ENCODE measurements around the gene ARHGAP33.
"Not testable (repeated sequence)": the region's sequence is repeated elsewhere in the genome, so short reads cannot be mapped to it uniquely, and the experiment has no call there.

ARHGAP33 gene

GRCh38 chr19:35756377-35757230 is 18.8 kb upstream of the ARHGAP33 start, which contains the start of gene HSPB6:
HSPB6 (minus strand) TSS chr19:35757029; CDS start chr19:35757008, 21 bp downstream.
- DNase-seq: no peak

GRCh38 chr19:35757231-35757748 is 18.1 kb upstream of the ARHGAP33 start:
- DNase-seq: no peak

- DNase-seq: peak; percentile 97
Observed at GRCh38 chr19:35757749-35758608, 17.4 kb upstream of the ARHGAP33 start, which contains the start of gene PROSER3. PROSER3 (plus strand) TSS chr19:35758176; CDS start chr19:35758216, 40 bp downstream.

GRCh38 chr19:35759697-35760096 is 15.7 kb upstream of the ARHGAP33 start:
- no peak for DNase-seq

GRCh38 chr19:35760711-35761349 is 14.5 kb upstream of the ARHGAP33 start:
- DNase-seq: no peak

GRCh38 chr19:35764432-35765315 is 10.7 kb upstream of the ARHGAP33 start:
- DNase-seq: no peak

- DNase-seq: no peak
Observed at GRCh38 chr19:35766571-35767104, 8.7 kb upstream of the ARHGAP33 start.

- DNase-seq: no peak
Observed at GRCh38 chr19:35767288-35768081, 7.9 kb upstream of the ARHGAP33 start.

GRCh38 chr19:35768082-35768421 is 7.3 kb upstream of the ARHGAP33 start:
- DNase-seq: no peak

- not testable (repeated sequence) for DNase-seq
Observed at GRCh38 chr19:35772362-35772761, 3.0 kb upstream of the ARHGAP33 start.

GRCh38 chr19:35773020-35773806 is 2.2 kb upstream of the ARHGAP33 start:
- no peak for DNase-seq

GRCh38 chr19:35774274-35775045 is 904 bp upstream of the ARHGAP33 start:
- no peak for DNase-seq

GRCh38 chr19:35775046-35775297 is 392 bp upstream of the ARHGAP33 start:
- DNase-seq: no peak

- no peak for DNase-seq
Observed at GRCh38 chr19:35776102-35776788, 881 bp downstream of the ARHGAP33 start.

- DNase-seq: no peak
Observed at GRCh38 chr19:35777086-35777841, 1.9 kb downstream of the ARHGAP33 start.

- DNase-seq: no peak
Observed at GRCh38 chr19:35777961-35778360, 2.6 kb downstream of the ARHGAP33 start.

- no peak for DNase-seq
Observed at GRCh38 chr19:35779033-35779432, 3.7 kb downstream of the ARHGAP33 start.

GRCh38 chr19:35780058-35780457 is 4.7 kb downstream of the ARHGAP33 start:
- DNase-seq: no peak
